Measurements from ENCODE around the gene NOL9. TPM values are rescaled to one million over a fixed set of nuclear protein-coding genes. Genes with fewer than 3 reads are reported as not detected.

The NOL9 gene
- total and polyA plus RNA-seq, 2 of the 13 experiments (the other 11 are each of a cell fraction or from before 2014, with no cell fraction given) = 18.0 to 24.7 TPM

GRCh38 chr1:6523566-6523965 is 30.7 kb downstream of the NOL9 start:
- ChIA-PET POLR2A (interaction anchor here (0.9 to 4.2 kb wide), 3 partner anchors 11 to 59 kb away, joined by 3 to 20 read pairs (median 3); no protein-coding TSS in a partner anchor), CTCF (ENCODE audit: low intra/inter-chr PET ratio, low total read pairs) (interaction anchor here (0.8 to 3.4 kb wide), 3 partner anchors 33 to 37 kb away, joined by 3 to 24 read pairs (median 5); no protein-coding TSS in a partner anchor)
- Histone ChIP-seq H3K9me3 (ENCODE audit: low read length) (no peaks in the 10 kb centered on the region), H3K79me2 (ENCODE audit: insufficient read depth, low read length) (no peaks in the 10 kb centered on the region), H2AFZ (ENCODE audit: low read length) (no peak overlapping the region), H3K4me2 (ENCODE audit: low read depth, low read length) (no peak overlapping the region), H3K27ac (ENCODE audit: extremely low read length, insufficient read depth, low read length) (no peak overlapping the region), H4K20me1 (ENCODE audit: insufficient read depth, low read length) (no peaks in the 10 kb centered on the region), H3K27me3 (ENCODE audit: control insufficient read depth in 1 of 2, insufficient read depth in 2 of 2, low read length in 2 of 2) (no peaks in the 10 kb centered on the region), H3K4me1 (ENCODE audit: insufficient read depth, low read length) (no peaks in the 10 kb centered on the region), H3K4me3 (replicated peaks in 1 of 3; ENCODE audit: insufficient read depth in 1 of 3, low read depth in 2 of 3, low read length in 3 of 3) (no peak overlapping the region), H3K36me3 (replicated peaks in 1 of 2; ENCODE audit: control insufficient read depth in 1 of 2, insufficient read depth in 2 of 2, low read length in 2 of 2) (peaks cover 14 to 26% of the 10 kb centered on the region in 2 experiments), H3K9ac (ENCODE audit: insufficient read depth, low read depth, low read length) (no peak overlapping the region)
- DNase-seq (ENCODE audit: low spot score) (peak; percentile 65), FAIRE-seq (peak; percentile 81), ATAC-seq (peak; percentile 81)
- in situ Hi-C loops (cut with HindIII; ENCODE audit: extremely low pct_ligation_motif_present, low pct_unique_long_range_greater_than_20kb) = no loop called here
- intact Hi-C loops (cut with micrococcal nuclease; ENCODE audit: unreplicated experiment) = loop anchor here (1.0 kb wide), 1 partner anchor 37 kb away; no protein-coding TSS in a partner anchor
- WGBS (ENCODE audit: low lambda C conversion rate) = 31% methylated on average over 6 of the region's 6 CpGs
- BruUV-seq (replicated peaks) = no TSS peak
- TF ChIP-seq POLR2G (IDR thresholded peaks at IDR 0.05; ENCODE audit: low read depth, low read length) = 0 out of 2 replicates have a peak, but pooled peaks have one; percentile 4
- peak; percentile 81 for TF ChIP-seq TEAD3 (CRISPR knock-in tag; optimal IDR thresholded peaks at IDR 0.05; ENCODE audit: borderline replicate concordance)
- TF ChIP-seq XRCC5 (optimal IDR thresholded peaks at IDR 0.05; ENCODE audit: low read length) = peak; percentile 64
- TF ChIP-seq ZNF878 (CRISPR knock-in tag; IDR thresholded peaks at IDR 0.05) = no peak
- TF ChIP-seq ZNF639 (CRISPR knock-in tag; conservative IDR thresholded peaks at IDR 0.05) = no peak
- no peak for TF ChIP-seq ZNF496 (CRISPR knock-in tag; IDR thresholded peaks at IDR 0.05; ENCODE audit: insufficient replicate concordance)
- TF ChIP-seq EEA1 (CRISPR knock-in tag; IDR thresholded peaks at IDR 0.05; ENCODE audit: borderline replicate concordance) = no peak
- TF ChIP-seq GZF1 (CRISPR knock-in tag; IDR thresholded peaks at IDR 0.05) = peak; percentile 90; the same call in 1 of the 2 replicates
- TF ChIP-seq ZNF687 (CRISPR knock-in tag; IDR thresholded peaks at IDR 0.05) = no peak
- no peak for TF ChIP-seq ZNF34 (CRISPR knock-in tag; IDR thresholded peaks at IDR 0.05; ENCODE audit: borderline replicate concordance)
- peak; percentile 40; the same call in 1 of the 2 replicates for TF ChIP-seq SMC3 (IDR thresholded peaks at IDR 0.05; ENCODE audit: low read length)
- TF ChIP-seq ZFX (CRISPR knock-in tag; IDR thresholded peaks at IDR 0.05; ENCODE audit: low read depth) = peak; percentile 43; the same call in 1 of the 2 replicates
- TF ChIP-seq CTCF (CRISPR knock-in tag; IDR thresholded peaks at IDR 0.05) = peak; percentile 81
- TF ChIP-seq HMGXB4 (CRISPR knock-in tag; IDR thresholded peaks at IDR 0.05; ENCODE audit: borderline replicate concordance in 1 of 2, low read depth in 1 of 2) = peak in 1 of 2 experiments; percentile 48; a peak in 1 of 4 replicates
